ENCODE results near the gene TBKBP1. TPM values are rescaled to one million over a fixed set of nuclear protein-coding genes. Genes with fewer than 3 reads are reported as not detected.
"Not testable (repeated sequence)": the region's sequence is repeated elsewhere in the genome, so short reads cannot be mapped to it uniquely, and the experiment has no call there.

Gene TBKBP1
- total and polyA plus RNA-seq, 3 experiments from 2014 or later: 1.8 to 6.7 (median 6.6) TPM

DNA sequence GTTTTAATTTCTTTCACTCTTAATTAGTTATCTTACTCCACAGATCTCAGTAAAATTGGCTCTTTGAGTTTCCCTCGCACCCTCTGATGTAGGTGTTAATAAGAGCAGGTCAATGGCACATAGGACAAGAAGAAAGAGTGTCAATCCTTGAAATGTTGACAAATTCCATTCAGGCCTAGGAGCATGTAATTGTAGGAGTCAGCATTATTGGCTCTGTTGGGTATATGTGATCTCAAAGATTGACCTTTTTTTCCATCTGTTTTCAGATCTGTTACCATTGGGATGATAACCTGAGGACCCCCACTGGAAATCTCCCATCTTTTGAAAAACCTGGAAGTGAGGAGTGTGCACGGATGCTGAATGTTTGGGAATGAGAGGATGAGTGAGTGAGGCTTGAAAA, 11.8 kb upstream of the TBKBP1 start:
- H3K27ac ChIP-seq (ENCODE audit: low read depth, low read length): no peak overlapping the region
- no peaks in the 10 kb centered on the region for H3K9me3 ChIP-seq (ENCODE audit: low read length)
- Mint-ChIP-seq H3K9me3 (no peaks in the 10 kb centered on the region), H3K4me3 (no peak overlapping the region), H3K27me3 (no peaks in the 10 kb centered on the region), H3K4me1 (peaks cover 3 to 4% (median 3%) of the 10 kb centered on the region in 3 donors), H3K36me3 (peaks cover 25 to 84% (median 36%) of the 10 kb centered on the region in 3 donors), H3K27ac (peak overlapping the region in 6 of 8 donors; percentile 13 to 68 (median 54))
- DNase-seq: no peak
- H3K4me1 ChIP-seq (ENCODE audit: insufficient read depth, low read length): no peaks in the 10 kb centered on the region
- H3K4me3 ChIP-seq (ENCODE audit: low read length): no peak overlapping the region
- POLR2A ChIA-PET: no interaction called here
- H3K27me3 ChIP-seq (ENCODE audit: insufficient read depth, low read length, poor library complexity, severe bottlenecking): no peaks in the 10 kb centered on the region
- CTCF ChIA-PET: interaction anchor here (0.9 to 1.3 kb wide), 3 partner anchors 8 to 67 kb away, joined by 3 to 5 read pairs (median 3); no protein-coding TSS in a partner anchor
- peaks cover 42% of the 10 kb centered on the region for H3K36me3 ChIP-seq (ENCODE audit: insufficient read depth, low read length)

DNA sequence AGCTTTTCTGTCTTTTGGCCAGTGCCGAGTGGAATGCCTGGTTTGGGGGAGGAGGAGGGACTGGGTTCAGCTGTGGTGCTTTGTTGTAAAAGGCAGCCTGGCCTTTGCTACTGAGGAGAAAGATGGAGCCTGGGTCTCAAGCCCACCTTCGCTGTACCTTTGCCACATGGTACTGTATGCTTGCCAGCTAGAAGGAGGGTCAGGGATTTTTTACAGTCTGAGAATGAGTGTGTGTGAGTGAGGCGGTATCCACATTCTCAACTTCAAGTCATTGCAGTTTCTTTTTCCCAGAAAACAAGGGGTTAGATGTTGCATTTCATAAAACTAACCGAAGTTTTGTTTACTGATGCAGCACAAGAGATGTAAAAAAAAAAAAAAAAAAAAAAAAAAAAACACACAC, 11.2 kb upstream of the TBKBP1 start:
- H3K4me3 Mint-ChIP-seq; H3K9me3 Mint-ChIP-seq; H3K27me3 Mint-ChIP-seq; DNase-seq; H3K9me3 ChIP-seq (ENCODE audit: low read length); H3K27ac ChIP-seq (ENCODE audit: low read depth, low read length); H3K4me3 ChIP-seq (ENCODE audit: low read length); POLR2A ChIA-PET; H3K4me1 Mint-ChIP-seq; H3K4me1 ChIP-seq (ENCODE audit: insufficient read depth, low read length); H3K27me3 ChIP-seq (ENCODE audit: insufficient read depth, low read length, poor library complexity, severe bottlenecking): not testable (repeated sequence)
- H3K36me3 ChIP-seq (ENCODE audit: insufficient read depth, low read length): peaks cover 36% of the 10 kb centered on the region
- CTCF ChIA-PET: interaction anchor here (0.9 to 1.0 kb wide), 2 partner anchors 9 to 18 kb away, joined by 3 to 5 read pairs; no protein-coding TSS in a partner anchor
- Mint-ChIP-seq H3K27ac (peak overlapping the region in 5 of 8 donors; percentile 35 to 68 (median 64)), H3K36me3 (peaks cover 21 to 79% (median 32%) of the 10 kb centered on the region in 3 donors)

DNA sequence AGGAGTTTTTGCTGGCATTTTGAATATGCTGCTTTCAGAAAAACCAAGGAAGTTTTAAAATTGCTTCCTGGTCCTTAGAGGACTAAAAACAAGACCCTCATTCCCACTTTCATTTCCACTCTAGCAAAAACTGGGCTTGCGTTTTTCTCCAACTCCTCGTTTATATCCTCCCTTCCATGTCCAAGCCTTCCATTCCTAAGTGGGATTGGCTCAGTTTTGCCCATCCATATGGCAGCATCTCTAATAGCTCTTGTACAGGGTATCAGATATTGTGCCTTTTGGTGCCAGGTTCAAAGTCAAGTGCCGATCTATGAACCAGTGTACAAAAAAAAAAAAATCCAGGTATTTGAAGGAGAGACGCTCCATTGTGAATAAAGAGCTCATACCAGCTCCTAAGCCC, 9.9 kb upstream of the TBKBP1 start:
- DNase-seq: no peak
- Mint-ChIP-seq H3K27me3 (no peaks in the 10 kb centered on the region), H3K36me3 (peaks cover 15 to 69% (median 26%) of the 10 kb centered on the region in 3 donors), H3K4me1 (peaks cover 0 to 3% (median 0%) of the 10 kb centered on the region in 3 donors), H3K9me3 (no peaks in the 10 kb centered on the region), H3K27ac (peak overlapping the region in 2 of 8 donors; percentile 40 to 66), H3K4me3 (peak overlapping the region in 1 of 7 donors; percentile 10)
- Histone ChIP-seq H3K4me1 (ENCODE audit: insufficient read depth, low read length) (no peaks in the 10 kb centered on the region), H3K27ac (ENCODE audit: low read depth, low read length) (no peak overlapping the region), H3K36me3 (ENCODE audit: insufficient read depth, low read length) (peaks cover 27% of the 10 kb centered on the region), H3K27me3 (ENCODE audit: insufficient read depth, low read length, poor library complexity, severe bottlenecking) (no peaks in the 10 kb centered on the region), H3K4me3 (ENCODE audit: low read length) (no peak overlapping the region), H3K9me3 (ENCODE audit: low read length) (no peaks in the 10 kb centered on the region)
- POLR2A ChIA-PET: interaction anchor here (0.6 kb wide), 1 partner anchor 10 kb away, joined by 8 read pairs; no protein-coding TSS in a partner anchor
- CTCF ChIA-PET: interaction anchor here (1.0 kb wide), 1 partner anchor 48 kb away, joined by 4 read pairs; no protein-coding TSS in a partner anchor

DNA sequence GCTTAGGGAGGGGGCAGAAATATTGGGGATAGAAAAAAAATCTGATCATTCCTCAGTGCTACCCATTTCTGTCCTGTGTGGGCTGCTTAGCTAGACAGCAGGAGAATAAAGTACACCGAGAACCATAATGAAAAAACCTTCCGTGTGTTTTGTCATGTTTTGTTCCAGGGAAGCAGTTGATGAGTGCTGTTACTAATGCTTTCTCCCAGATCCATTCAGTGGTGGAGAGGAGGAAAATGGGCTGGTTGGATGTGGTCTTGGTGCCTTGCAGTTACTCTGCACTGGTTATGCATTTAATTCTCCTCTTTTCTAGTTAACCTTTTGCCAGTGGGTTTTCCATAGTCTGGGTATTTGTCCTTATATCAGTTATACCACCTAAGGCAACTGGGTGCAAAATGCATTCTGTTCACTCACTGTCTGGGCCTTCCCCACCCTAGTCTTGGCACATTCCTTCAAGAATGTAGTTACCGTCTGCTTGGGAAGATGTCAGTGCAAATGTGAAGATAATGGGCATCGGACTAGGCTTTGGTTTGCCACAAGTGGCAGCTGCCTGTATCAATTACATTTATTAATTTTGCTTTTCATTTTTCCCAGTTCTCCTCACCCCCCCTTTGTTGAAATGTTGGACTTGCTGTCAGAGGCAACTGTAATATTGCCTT, 9.3 kb upstream of the TBKBP1 start:
- no peak for DNase-seq
- CTCF ChIA-PET: interaction anchor here (1.0 kb wide), 1 partner anchor 48 kb away, joined by 4 read pairs; no protein-coding TSS in a partner anchor
- Mint-ChIP-seq H3K4me3 (no peak overlapping the region), H3K9me3 (no peaks in the 10 kb centered on the region), H3K36me3 (peaks cover 15 to 63% (median 26%) of the 10 kb centered on the region in 3 donors), H3K4me1 (peaks cover 0 to 3% (median 0%) of the 10 kb centered on the region in 3 donors), H3K27me3 (no peaks in the 10 kb centered on the region), H3K27ac (peak overlapping the region in 5 of 8 donors; percentile 14 to 56 (median 30))
- POLR2A ChIA-PET: no interaction called here
- no peaks in the 10 kb centered on the region for H3K9me3 ChIP-seq (ENCODE audit: low read length)
- no peaks in the 10 kb centered on the region for H3K4me1 ChIP-seq (ENCODE audit: insufficient read depth, low read length)
- H3K27me3 ChIP-seq (ENCODE audit: insufficient read depth, low read length, poor library complexity, severe bottlenecking): no peaks in the 10 kb centered on the region
- H3K27ac ChIP-seq (ENCODE audit: low read depth, low read length): no peak overlapping the region
- H3K36me3 ChIP-seq (ENCODE audit: insufficient read depth, low read length): peaks cover 23% of the 10 kb centered on the region
- no peak overlapping the region for H3K4me3 ChIP-seq (ENCODE audit: low read length)

DNA sequence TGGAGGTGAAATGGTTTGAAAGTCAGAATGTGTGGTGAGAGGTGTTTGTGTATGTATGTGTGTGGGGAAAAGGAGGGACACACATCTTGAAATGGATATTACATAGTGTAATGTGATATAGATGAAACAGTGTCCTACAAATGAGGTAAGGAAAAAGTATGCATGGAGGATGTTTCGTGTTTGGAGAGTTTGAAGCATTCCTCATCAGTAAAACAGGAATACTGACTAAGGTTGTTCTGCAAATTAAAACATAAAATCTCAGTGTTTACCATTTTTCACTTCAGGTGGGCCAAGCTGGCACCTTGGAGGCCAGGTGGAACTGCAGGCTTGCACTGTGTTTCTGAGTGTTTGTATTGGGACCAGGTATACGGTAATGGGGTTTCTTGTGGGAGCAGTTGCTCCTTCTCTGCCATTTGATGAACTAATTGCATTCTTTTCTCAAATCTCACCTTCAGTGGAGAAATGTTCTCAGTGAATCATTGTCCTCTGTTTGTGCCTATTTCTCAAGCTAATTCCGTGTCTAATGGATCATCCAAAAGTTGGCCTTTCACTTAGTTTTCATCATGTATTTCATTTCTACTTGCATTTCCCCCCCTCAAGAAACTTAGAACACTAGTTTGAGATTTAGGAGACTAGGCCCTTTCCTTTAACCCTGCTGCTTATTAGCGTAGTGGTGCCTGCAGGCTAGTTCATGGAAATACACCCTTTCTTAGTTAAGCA, 8.2 kb upstream of the TBKBP1 start:
- Histone ChIP-seq H3K36me3 (ENCODE audit: insufficient read depth, low read length) (peaks cover 13% of the 10 kb centered on the region), H3K4me1 (ENCODE audit: insufficient read depth, low read length) (no peaks in the 10 kb centered on the region), H3K9me3 (ENCODE audit: low read length) (no peaks in the 10 kb centered on the region), H3K27ac (ENCODE audit: low read depth, low read length) (no peak overlapping the region), H3K4me3 (ENCODE audit: low read length) (no peak overlapping the region), H3K27me3 (ENCODE audit: insufficient read depth, low read length, poor library complexity, severe bottlenecking) (no peaks in the 10 kb centered on the region)
- H3K27me3 Mint-ChIP-seq: no peaks in the 10 kb centered on the region
- peaks cover 0 to 3% (median 0%) of the 10 kb centered on the region in 3 donors for H3K4me1 Mint-ChIP-seq
- H3K9me3 Mint-ChIP-seq: no peaks in the 10 kb centered on the region
- POLR2A ChIA-PET: no interaction called here
- CTCF ChIA-PET: interaction anchor here (1.3 kb wide), 1 partner anchor 15 kb away, joined by 3 read pairs; no protein-coding TSS in a partner anchor
- peak overlapping the region in 4 of 8 donors; percentile 31 to 65 (median 45) for H3K27ac Mint-ChIP-seq
- DNase-seq: no peak
- no peak overlapping the region for H3K4me3 Mint-ChIP-seq
- peaks cover 6 to 53% (median 18%) of the 10 kb centered on the region in 3 donors for H3K36me3 Mint-ChIP-seq

DNA sequence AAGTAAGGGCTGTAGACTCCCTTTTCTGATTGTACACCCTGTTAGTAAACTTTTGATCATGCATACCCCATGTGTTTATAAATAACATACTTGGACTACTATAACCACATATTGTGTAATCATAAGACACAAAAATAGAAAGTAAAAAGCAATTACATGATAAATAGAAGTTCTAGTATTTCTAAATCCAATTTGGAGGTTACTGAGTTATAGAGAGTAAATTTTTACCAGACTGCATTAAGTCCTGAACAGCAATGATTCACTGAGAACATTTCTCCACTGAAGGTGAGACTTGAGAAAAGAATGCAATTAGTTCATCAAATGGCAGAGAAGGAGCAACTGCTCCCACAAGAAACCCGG, 7.7 kb upstream of the TBKBP1 start:
- Mint-ChIP-seq H3K4me3 (no peak overlapping the region), H3K27me3 (no peaks in the 10 kb centered on the region), H3K36me3 (peaks cover 5 to 50% (median 16%) of the 10 kb centered on the region in 3 donors), H3K27ac (peak overlapping the region in 4 of 8 donors; percentile 44 to 72 (median 60)), H3K9me3 (no peaks in the 10 kb centered on the region), H3K4me1 (peaks cover 0 to 3% (median 0%) of the 10 kb centered on the region in 3 donors)
- ChIA-PET POLR2A (no interaction called here), CTCF (interaction anchor here (1.3 kb wide), 1 partner anchor 15 kb away, joined by 3 read pairs; no protein-coding TSS in a partner anchor)
- Histone ChIP-seq H3K9me3 (ENCODE audit: low read length) (no peaks in the 10 kb centered on the region), H3K27me3 (ENCODE audit: insufficient read depth, low read length, poor library complexity, severe bottlenecking) (no peaks in the 10 kb centered on the region), H3K4me3 (ENCODE audit: low read length) (no peak overlapping the region), H3K36me3 (ENCODE audit: insufficient read depth, low read length) (peaks cover 13% of the 10 kb centered on the region), H3K4me1 (ENCODE audit: insufficient read depth, low read length) (no peaks in the 10 kb centered on the region), H3K27ac (ENCODE audit: low read depth, low read length) (no peak overlapping the region)
- no peak for DNase-seq

DNA sequence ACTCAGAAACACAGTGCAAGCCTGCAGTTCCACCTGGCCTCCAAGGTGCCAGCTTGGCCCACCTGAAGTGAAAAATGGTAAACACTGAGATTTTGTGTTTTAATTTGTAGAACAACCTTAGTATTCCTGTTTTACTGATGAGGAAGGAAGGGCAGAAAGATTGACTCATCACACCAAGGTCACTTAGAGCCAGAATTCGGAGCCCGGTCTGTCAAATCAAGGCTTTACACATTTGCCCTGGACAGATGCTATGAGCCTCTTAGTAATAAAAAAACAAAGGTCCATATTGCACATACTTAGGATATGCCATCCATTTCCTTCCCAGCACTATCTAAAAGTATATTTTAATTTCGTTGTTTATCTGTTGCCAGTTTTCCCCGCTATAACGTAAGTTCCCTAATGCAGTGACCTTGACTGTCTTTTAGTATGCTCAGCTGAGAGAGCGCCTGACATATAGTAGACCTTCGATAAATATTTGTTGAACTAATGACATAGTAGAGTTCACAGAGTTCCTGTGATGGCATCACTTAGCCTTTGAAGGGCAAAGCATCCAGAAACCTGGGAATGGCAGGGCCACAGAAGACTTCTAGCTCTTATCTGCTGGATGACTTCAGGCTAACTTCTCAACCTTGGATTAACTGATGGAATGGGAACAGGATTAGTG, 7.2 kb upstream of the TBKBP1 start:
- no peak overlapping the region for H3K27ac ChIP-seq (ENCODE audit: low read depth, low read length)
- no peaks in the 10 kb centered on the region for H3K4me1 ChIP-seq (ENCODE audit: insufficient read depth, low read length)
- DNase-seq: no peak
- POLR2A ChIA-PET: no interaction called here
- H3K4me3 ChIP-seq (ENCODE audit: low read length): no peak overlapping the region
- no peak overlapping the region for H3K4me3 Mint-ChIP-seq
- peaks cover 5 to 48% (median 16%) of the 10 kb centered on the region in 3 donors for H3K36me3 Mint-ChIP-seq
- CTCF ChIA-PET: interaction anchor here (1.0 to 1.4 kb wide), 5 partner anchors 9 to 46 kb away, joined by 3 to 4 read pairs (median 4); partner anchors contain the start of gene TBX21
- peaks cover 9% of the 10 kb centered on the region for H3K36me3 ChIP-seq (ENCODE audit: insufficient read depth, low read length)
- H3K9me3 Mint-ChIP-seq: no peaks in the 10 kb centered on the region
- H3K27me3 Mint-ChIP-seq: no peaks in the 10 kb centered on the region
- H3K9me3 ChIP-seq (ENCODE audit: low read length): no peaks in the 10 kb centered on the region
- peaks cover 1 to 5% (median 1%) of the 10 kb centered on the region in 3 donors for H3K4me1 Mint-ChIP-seq
- peak overlapping the region in 5 of 8 donors; percentile 44 to 74 (median 65) for H3K27ac Mint-ChIP-seq
- no peaks in the 10 kb centered on the region for H3K27me3 ChIP-seq (ENCODE audit: insufficient read depth, low read length, poor library complexity, severe bottlenecking)

Measured in CD8-positive, alpha-beta memory T cell (primary cell).